T-helper 2 cell (primary cell): ENCODE data around the gene DNAJB14.

Experiments
- DNase-seq, 5 experiments: peaks; one replicate each; pipeline versions ENCODE4 v3.0.0 to v3.0.0-alpha.2; 2012 to 2022

Gene DNAJB14

DNA sequence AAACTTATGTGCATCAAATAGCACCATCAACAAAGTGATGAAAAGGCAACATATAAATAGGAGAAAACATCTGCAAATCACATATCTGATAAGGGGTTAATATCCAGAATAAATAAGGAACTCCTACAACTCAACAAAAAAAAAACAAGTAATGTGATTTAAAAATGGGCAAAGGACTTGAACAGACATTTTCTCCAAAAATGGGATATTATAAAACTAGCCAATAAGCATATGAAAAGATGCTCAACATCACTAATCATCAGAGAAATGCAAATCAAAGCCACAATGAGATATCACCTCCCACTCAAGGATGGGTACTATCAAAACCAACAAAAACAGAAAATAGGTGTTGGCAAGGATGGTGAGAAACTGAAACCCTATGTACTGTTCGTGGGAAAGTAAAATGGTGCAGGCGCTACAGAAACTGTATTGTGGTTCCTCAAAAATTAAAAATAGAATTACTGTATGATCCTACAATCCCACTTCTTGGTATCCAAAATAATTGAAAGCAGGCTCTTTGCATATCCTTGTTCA, 2.4 kb downstream of the DNAJB14 start:
- peak in 1 of 5 experiments; percentile 57 for DNase-seq

DNA sequence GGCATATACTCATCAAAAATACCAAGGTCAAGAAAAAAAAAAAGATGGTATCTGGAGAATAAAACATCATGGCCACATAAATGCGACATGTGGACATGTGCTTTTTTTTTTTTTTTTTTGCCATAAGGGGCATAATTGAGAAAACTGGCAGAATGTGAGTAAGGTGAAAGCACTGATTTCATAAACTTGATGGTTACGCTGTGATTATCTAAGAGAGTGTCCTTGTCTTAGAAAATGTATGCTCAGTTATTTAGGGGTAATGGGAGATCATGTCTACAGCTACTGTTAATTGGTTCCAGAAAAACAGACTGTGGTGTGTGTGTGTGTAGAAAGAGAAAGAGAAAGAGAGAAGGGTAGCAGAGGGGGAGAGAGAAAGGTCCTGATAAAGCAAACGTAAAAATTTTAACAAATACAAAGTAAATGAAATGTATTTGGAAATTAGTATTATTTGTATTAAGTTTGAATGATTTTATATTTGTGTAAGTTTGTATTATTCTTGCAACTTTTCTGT, 8.1 kb downstream of the DNAJB14 start:
- no peak for DNase-seq

DNA sequence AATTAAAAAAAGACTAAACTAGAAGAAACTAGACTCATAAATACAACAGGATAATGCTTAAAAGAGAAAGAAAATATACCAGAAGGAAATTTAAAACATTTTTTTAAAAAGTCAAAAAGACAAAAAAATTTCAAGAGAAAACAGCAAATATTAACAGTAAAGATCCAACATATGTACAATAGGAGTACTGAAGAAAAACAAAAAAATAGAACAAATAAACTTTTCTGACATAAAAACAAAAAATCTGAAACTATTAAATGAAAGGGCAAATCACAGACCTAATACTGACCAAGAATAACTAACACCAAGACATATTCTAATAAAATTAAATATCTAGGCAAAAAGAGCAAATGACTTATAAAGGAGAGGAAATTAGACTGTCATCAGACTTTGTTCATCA, 11.5 kb downstream of the DNAJB14 start:
- no peak for DNase-seq

DNA sequence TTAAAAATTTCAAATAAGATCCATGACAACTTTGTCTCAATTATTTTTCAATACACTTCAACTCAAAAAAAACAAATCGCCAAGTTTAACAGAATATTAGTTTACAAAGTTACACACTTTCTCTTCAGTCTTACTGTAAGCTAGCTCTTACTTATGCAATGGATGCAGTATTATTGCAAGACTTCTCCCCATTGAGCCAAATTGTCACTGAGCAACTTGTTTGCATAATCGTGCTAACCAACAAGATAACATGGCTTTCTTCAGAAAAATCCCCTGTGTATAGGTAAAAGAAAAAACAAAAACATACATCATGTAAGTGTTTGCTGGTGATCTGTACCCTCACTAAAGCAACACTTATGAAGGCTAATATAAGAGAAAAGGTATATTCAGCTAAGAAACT, 18.9 kb downstream of the DNAJB14 start:
- no peak for DNase-seq

DNA sequence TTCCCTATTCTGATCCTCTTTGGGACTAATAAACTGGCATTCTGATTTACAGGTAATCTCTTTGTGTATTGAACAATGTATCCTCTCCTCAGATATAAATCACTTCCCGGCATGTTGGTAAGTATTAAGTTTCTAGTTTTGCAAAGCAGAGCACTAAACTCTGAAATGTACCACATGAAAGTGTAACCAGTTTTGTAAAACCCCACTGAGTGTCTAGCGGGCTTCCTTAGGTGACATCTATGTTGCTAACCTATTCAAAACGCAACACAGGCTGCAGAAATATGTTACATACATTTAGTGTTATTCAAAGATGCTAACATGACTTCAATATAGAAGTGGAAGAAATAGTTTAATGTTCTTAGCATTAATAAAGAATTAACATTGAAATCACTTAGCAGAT, 25.2 kb downstream of the DNAJB14 start:
- DNase-seq = peak in 1 of 5 experiments; percentile 68

DNA sequence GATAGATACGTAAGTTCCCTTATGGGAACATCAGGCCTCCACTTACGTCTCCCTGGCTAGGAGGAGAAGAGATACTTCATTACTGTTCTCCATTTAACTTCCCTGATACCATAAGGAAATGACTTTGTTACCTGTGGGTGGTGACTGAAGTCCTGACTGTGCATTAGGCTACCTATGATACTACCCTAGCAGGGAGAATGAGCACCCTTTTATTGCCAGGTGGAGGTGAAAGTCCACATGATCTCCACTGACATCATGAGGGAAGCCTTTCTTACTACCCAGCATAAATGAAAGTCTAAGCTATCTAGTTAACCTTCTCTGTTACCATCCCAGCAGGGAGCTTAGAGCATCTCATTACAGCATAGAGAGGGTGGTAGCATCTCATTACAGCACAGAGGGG, 27.8 kb downstream of the DNAJB14 start:
- no peak for DNase-seq

DNA sequence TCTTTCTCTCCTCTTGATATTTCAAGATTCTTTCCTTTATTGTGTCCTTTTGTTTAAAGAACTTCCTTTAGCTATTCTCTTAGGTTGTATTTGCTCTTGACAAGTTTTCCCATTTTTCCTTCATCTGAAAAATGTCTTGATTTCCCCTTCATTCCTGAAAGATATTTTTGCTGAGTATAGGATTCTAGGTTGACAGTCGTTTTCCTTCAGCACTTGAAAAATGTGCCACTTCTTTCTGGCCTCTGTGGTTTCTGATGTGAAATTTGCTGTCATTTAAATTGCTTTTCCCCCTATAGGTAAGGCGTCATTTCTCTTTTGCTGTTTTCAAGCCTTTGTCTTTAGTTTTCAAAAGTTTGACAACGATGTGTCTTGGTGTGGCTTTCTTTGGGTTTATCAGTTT, 28.8 kb downstream of the DNAJB14 start:
- DNase-seq = no peak

DNA sequence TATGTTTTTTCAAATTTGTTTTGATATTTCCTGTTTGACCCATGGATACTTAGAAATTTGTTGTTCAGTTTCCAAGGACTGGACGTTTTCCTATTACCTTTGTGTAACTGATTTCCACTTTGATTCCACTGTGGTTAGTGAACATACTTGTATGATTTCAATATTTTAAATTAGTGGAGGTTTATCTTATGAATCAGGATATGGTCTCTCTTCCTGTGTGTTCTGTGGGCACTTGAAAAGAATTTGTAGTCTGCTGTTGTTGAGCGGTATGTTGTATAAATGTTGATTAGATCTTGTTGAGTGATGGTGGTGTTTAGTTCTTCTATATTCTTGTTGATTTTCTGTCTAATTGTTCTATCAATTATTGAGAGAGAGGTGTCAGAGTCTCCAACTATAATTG, 31.0 kb downstream of the DNAJB14 start:
- DNase-seq = peak in 1 of 5 experiments; percentile 57

DNA sequence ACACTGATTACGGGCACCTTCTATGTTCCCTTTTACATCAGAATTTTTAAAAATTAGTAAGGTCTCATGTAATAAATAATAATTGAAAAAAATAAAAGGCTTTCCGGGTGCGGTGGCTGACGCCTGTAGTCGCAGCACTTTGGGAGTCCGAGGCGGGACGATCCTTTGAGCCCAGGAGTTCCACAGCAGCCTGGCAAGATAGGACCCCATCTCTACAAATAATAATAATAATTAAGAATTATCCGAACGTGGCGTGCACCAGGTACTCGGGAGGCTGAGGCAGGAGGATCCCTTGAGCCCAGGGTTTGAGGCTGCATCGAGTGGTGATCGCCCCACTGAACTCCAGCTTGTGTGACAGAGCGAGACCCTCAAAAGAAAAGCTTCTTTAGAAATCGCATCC, 51.4 kb downstream of the DNAJB14 start:
- DNase-seq = no peak

DNA sequence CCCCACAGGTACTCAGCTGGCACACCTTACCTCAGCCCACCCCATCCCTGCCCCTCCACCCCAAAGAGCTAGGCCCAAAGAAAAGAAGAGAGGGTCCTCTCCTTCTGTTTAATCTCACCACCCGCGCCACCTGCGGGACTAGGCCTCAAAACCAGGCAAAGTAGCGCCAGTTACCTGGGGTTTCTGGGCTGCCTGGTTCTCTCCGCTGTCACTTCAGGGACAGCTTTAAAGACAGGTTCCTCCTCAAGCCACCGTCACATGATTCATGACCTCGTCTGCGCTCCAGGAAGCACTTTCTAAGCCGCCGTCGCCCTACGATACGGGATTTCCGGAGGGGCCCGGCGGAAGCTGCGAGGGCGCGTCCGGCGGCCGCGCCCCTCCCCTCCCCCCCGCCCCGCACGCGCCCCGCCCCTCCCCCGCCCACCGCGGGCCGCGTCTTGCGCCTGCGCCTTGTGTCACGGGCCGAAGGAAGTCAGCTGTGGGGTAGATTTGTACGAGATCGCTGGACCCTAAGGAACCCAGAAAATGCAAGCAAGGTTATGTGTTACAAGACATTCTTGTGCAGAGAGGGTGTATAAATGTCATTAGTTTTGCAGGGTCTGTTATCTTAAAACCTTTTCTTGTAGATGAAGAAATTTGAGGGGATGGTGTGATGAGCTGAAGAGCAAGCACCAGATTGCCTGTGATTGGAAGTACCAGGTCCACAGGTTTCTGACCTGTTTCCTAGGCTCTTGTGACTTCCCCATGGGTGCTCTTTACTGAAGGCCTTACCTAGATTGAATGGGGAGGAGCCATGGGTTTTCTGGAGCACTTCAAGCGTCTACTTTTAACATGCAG, 52.0 kb downstream of the DNAJB14 start, which contains the start of gene LAMTOR3:
Gene LAMTOR3 (minus strand): TSS at position 267 of the 837 bp plus-strand sequence. CDS start 464 bp downstream, outside the sequence.
- DNase-seq = peak; percentile 77 to 97 (median 84)

DNA sequence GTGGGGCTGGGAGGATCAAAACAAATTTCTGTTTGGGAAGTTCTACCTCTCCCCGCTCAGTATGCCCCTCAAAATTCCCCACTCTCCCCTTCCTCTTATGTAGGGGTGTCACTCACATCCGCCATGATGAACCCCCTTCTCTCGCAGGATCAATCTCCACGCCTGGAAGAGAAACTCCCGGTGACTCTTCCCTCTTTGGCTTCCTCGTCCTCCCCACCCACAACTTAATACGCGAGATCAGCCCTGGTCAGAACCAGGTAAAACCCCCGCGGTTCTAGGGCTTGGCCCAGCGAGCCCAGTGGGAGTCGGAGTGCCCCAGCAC, 52.6 kb downstream of the DNAJB14 start:
- DNase-seq = no peak

DNA sequence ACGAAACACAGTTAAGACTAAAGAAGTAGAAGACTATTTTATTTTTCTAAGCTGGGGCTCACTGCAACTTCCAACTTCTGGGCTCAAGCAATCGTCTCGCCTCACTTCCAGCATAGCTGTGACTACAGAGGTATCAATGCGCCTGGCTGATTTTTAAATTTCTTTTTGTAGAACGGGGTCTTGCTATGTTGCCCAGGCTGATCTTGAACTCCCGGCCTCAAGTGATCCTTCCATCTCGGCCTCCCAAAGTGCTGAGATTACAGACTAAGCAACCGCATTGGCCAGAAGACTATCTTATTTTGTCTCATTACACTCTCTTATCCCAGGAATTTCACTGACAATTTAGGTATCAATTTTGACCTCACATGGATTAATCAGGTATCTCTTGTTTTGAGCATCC, 53.4 kb downstream of the DNAJB14 start:
- DNase-seq = no peak

DNA sequence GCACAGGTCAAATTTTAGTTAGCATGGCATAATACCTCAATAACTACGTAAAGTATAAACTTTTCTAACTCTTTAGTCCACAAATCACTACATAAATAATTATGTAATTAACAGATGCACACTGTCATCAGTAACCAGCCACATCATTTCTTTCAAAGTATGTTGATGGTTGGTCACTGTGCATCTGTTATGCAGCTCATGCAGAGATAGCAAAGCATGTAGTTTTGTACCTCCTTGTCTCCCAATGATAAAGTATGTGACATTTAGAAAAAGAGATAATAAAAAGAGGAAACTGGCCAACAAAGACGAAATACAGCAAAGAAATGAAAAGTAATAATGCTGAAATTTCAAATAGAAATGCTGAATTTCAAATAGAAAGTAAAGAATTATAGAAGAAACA, 55.1 kb downstream of the DNAJB14 start:
- no peak for DNase-seq

DNA sequence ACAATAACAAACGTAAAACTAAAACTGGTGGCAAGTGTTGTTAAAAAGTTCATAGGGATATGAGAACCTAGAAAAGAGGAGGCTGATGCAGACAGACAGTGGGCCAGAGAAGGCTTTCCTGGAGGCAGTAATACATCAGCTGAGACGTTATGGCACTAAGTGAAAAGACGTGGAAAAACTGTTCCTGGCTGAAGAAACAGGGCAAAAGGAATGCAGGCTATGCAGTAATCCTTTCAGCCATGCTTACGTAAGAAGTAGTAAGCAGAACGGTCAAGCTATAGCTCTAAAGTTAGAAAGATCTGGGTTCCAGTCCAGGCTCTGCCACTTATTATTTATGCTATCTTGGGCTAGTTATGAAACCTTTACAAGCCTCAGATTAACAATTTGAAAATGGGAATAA, 58.6 kb downstream of the DNAJB14 start:
- no peak for DNase-seq

DNA sequence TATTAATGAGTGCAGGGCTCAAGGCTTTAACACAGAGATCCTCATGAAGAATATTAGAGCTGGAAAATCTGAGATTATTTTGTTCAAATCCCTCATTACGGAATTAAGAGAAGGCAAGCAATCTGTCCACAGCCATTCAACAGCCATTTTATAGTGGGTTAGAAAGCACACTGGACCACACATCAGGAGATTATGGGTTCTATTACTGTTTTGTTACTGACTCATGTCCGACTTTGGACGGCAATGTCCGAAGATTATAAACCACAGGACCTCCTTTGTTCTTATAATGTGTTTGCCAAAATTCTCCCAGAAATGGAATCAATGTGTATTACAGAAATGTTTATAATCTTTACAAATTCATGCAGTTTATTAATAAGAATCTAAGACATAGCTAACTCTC, 60.3 kb downstream of the DNAJB14 start:
- no peak for DNase-seq

DNA sequence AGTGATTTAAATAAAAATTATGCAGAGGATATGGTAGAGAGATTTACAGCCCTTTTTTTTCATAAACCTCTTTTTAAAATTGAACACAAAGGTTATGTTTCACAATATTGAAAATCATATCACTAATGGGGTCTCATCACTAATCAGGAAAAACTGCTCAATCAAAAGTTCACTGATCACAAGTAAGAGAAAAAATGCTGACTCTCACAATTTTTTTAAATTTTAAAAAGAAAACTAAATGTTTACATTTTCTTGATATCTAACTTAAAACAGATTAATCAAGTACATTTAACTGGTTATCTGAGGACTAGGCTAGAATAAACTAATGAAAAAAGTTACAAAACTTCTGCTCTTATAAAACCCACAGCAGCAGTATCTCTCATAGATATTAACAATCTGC, 60.7 kb downstream of the DNAJB14 start:
- no peak for DNase-seq

DNA sequence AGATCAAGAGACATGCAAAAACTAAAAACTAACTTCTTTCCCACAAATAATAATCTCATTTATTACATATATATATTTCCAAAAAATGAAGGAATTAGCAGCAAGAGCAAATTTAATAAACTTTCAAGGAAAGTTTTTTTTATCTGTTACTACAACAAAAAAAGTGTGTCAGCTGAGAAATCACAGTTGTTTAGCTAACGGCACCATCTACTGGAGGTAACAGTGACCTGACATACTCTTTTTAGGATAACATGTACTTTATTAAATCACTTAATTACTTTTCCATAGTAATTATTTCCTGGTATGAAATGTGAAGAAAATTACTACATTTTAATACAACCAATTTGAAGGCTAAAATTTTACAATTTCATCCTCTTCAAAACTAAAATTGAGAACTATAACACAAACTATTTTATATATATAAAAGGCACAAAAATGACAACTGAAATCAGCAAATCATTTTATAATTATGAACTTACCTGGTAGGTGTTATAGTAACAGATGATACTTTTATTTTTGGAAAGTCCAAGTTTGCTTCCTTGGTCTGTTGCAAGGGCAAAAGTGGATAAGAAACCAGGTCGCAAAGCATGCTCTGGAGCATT, 61.3 kb downstream of the DNAJB14 start:
- peak in 1 of 5 experiments; percentile 73 for DNase-seq

DNA sequence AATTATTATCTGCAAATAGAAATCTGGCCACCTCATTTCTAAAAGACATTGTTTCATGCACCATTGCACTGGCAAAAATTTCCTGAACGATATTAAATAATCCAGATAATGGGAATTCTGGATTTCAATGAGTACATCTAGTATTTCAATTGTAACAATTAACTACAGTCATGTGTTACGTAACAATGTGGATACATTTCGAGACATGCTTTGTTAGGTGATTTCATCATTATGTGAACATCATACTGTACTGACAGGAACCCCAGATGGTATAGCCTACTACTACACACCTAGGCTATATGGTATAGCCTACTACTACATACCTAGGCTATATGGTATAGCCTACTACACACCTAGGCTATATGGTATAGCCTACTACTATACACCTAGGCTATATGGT, 67.0 kb downstream of the DNAJB14 start:
- DNase-seq = no peak

DNA sequence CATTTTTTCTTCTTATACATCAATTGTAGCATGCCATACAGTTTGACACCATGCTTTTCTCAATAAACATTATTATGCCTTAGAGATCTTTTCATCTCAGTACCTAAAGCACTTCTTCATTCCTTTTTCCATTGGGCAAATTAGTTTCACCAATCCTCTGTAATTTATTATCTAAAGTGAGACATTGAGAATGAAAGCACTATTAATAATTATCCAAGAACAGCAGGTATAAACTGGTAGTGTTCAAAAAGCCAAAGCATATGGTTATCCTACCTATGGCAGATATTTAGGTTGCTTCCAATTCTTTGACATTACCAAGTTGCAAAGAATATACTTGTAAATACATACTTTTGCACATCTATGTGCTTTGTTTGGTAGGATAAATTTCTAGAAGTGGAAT, 67.8 kb downstream of the DNAJB14 start:
- DNase-seq = no peak

DNA sequence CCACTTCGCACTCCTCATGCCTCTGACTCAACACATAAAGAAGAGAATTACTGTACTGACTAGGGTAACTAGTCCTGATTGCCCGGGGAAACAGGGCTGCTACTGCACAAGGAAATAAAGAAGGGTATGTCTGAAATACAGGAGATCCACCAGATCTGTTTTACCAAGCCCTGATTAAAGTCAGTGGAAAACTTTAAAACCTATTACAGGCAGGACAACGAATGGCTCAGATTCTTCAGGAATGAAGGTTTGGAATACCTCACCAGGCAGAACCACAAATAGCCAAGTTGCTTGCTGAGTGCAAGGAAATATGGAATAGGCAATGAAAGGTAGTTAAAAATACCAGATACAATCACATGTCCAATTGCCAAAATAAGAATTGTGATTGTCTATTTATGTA, 69.5 kb downstream of the DNAJB14 start:
- DNase-seq = no peak

DNA sequence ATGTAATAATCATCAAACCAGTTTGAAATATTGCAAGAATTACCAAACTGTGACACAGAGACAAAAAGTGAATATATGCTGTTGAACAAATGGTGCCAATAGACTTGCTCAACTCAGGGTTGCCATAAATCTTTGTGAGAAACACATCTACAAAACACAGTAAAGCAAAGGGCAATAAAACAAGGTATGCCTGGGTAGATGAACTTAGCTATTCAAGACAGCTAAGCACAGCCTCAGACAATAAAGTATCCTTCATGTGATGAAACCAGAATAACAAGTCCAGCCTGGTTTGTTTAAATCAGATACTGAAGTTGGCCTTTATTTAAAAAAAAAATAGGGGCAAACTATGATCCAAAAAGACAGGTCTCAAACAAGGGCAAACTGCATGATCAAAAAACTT, 71.3 kb downstream of the DNAJB14 start:
- no peak for DNase-seq

DNA sequence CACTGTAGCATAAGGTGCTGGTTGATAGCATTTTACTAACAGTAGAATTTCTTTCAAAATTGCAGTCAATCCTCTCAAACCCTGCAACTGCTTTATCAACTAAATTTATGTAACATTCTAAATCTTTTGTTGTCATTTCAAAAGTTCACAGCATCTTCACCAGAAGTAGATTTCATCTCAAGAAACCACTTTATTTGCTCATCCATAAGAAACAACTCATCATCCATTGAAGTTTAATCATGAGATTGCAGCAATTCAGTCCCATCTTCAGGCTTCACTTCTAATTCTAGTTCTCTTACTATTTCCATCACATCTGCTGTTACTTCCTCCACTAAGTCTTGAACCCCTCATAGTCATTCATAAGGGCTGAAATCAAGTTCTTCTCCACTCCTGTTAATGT, 73.8 kb downstream of the DNAJB14 start:
- peak in 1 of 5 experiments; percentile 51 for DNase-seq

DNA sequence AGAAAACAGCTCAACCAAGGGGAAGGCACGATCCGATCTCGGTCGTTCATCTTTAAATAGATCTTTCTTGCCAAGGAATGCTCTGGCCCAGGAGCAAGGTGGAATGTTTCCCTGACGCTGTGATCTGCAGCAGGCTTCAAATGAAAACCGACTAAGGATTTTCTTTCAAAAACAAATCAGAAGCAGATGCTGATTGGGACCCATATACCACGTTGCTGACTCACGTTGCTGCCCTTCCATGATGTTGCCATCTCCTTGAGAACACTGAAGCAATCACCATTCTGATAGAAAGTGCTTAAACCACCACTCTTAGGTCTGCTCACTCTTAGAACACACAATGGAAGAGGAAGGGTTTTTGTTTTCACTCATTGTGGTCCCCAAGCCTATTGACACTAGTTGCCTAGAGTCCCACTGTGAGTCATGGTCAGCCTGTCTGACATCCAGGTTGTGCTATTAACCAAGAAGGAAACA, 78.3 kb downstream of the DNAJB14 start:
- DNase-seq = peak in 1 of 5 experiments; percentile 73

DNA sequence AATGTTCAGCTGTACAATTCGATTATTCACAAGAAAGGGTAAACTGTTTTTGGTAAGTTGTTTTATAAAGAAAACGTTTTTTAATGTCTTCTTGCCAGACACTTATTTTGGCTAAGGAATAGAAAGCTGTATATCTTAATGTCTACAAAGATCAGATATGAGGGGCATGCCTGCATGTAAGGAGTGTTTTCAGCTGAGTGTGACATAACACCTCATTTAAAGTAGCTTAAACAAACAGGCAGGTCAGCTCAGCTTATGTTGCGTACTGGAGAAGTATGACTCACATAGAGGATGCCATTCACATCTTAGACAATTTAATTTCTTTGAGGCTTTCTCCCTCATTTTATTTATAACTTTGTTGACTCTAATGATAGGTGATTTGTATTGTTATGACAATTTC, 82.6 kb downstream of the DNAJB14 start:
- no peak for DNase-seq
